ENCODE data around the gene PIP5K1B.

The PIP5K1B gene

GRCh38 chr9:68714416-68715180, 9.6 kb downstream of the PIP5K1B start:
- H3K9me3 ChIP-seq (ENCODE audit: insufficient read depth, low read length, severe bottlenecking) = no peaks in the 10 kb centered on the region
- no peaks in the 10 kb centered on the region for H3K79me2 ChIP-seq (ENCODE audit: insufficient read depth, low read length)
- H3K27me3 ChIP-seq (ENCODE audit: insufficient read depth, low read length, poor library complexity) = no peaks in the 10 kb centered on the region
- H3K36me3 ChIP-seq (ENCODE audit: insufficient read depth, low read length) = no peaks in the 10 kb centered on the region
- no peaks in the 10 kb centered on the region for H4K20me1 ChIP-seq (ENCODE audit: insufficient read depth, low read length)
- H3K4me3 ChIP-seq (ENCODE audit: low read depth in 1 of 2, low read length in 2 of 2) = no peak overlapping the region
- no peak overlapping the region for H2AFZ ChIP-seq (ENCODE audit: low read depth, low read length)
- ATAC-seq (ENCODE audit: insufficient read depth, low read depth) (no peak), DNase-seq (no peak)
- no peak for TF ChIP-seq EZH2 (IDR thresholded peaks at IDR 0.05; ENCODE audit: borderline replicate concordance, low read depth, low read length, severe bottlenecking)
- TF ChIP-seq, protein P1, sequence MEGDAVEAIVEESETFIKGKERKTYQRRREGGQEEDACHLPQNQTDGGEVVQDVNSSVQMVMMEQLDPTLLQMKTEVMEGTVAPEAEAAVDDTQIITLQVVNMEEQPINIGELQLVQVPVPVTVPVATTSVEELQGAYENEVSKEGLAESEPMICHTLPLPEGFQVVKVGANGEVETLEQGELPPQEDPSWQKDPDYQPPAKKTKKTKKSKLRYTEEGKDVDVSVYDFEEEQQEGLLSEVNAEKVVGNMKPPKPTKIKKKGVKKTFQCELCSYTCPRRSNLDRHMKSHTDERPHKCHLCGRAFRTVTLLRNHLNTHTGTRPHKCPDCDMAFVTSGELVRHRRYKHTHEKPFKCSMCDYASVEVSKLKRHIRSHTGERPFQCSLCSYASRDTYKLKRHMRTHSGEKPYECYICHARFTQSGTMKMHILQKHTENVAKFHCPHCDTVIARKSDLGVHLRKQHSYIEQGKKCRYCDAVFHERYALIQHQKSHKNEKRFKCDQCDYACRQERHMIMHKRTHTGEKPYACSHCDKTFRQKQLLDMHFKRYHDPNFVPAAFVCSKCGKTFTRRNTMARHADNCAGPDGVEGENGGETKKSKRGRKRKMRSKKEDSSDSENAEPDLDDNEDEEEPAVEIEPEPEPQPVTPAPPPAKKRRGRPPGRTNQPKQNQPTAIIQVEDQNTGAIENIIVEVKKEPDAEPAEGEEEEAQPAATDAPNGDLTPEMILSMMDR (IDR thresholded peaks at IDR 0.05; ENCODE audit: borderline replicate concordance, extremely low read depth, low read length, poor library complexity, severe bottlenecking) = no peak
- no peak overlapping the region for H3K27ac ChIP-seq (ENCODE audit: low read length)
- H3K9ac ChIP-seq (ENCODE audit: low read depth, low read length) = no peak overlapping the region
- H3K4me2 ChIP-seq (ENCODE audit: insufficient read depth, low read length) = no peak overlapping the region
- no peaks in the 10 kb centered on the region for H3K4me1 ChIP-seq (ENCODE audit: insufficient read depth, low read length)

DNA sequence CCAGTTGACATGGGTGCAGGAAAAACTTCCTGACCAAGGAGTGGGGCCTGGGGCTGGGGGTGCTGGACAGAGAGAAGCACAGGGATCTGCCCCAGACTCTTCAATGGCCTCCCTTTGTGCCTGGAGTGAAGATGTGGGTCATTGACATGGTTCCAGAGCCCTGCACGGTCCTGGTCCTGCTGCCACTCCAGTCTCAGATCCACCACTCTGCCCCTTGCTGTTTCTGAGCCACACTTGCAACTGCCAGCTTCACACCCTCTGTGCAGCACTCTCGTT, 10.1 kb downstream of the PIP5K1B start:
- Histone ChIP-seq H3K27ac (ENCODE audit: low read length) (no peak overlapping the region), H3K79me2 (ENCODE audit: insufficient read depth, low read length) (no peaks in the 10 kb centered on the region), H3K27me3 (ENCODE audit: insufficient read depth, low read length, poor library complexity) (no peaks in the 10 kb centered on the region), H3K4me2 (ENCODE audit: insufficient read depth, low read length) (no peak overlapping the region), H3K4me1 (ENCODE audit: insufficient read depth, low read length) (no peaks in the 10 kb centered on the region), H3K4me3 (ENCODE audit: low read depth in 1 of 2, low read length in 2 of 2) (no peak overlapping the region), H2AFZ (ENCODE audit: low read depth, low read length) (no peak overlapping the region), H4K20me1 (ENCODE audit: insufficient read depth, low read length) (no peaks in the 10 kb centered on the region), H3K9me3 (ENCODE audit: insufficient read depth, low read length, severe bottlenecking) (no peaks in the 10 kb centered on the region), H3K9ac (ENCODE audit: low read depth, low read length) (no peak overlapping the region), H3K36me3 (ENCODE audit: insufficient read depth, low read length) (no peaks in the 10 kb centered on the region)
- DNase-seq = no peak
- ATAC-seq (ENCODE audit: insufficient read depth, low read depth) = no peak
- TF ChIP-seq EZH2 (IDR thresholded peaks at IDR 0.05; ENCODE audit: borderline replicate concordance, low read depth, low read length, severe bottlenecking) = no peak
- TF ChIP-seq, protein P1 (IDR thresholded peaks at IDR 0.05; ENCODE audit: borderline replicate concordance, extremely low read depth, low read length, poor library complexity, severe bottlenecking) = no peak

- no peak overlapping the region for H3K27ac ChIP-seq (ENCODE audit: low read length)
- no peaks in the 10 kb centered on the region for H3K27me3 ChIP-seq (ENCODE audit: insufficient read depth, low read length, poor library complexity)
- H3K4me1 ChIP-seq (ENCODE audit: insufficient read depth, low read length) = no peaks in the 10 kb centered on the region
- ATAC-seq (ENCODE audit: insufficient read depth, low read depth) (no peak), DNase-seq (no peak)
- H3K36me3 ChIP-seq (ENCODE audit: insufficient read depth, low read length) = no peaks in the 10 kb centered on the region
- H3K4me3 ChIP-seq (ENCODE audit: low read depth in 1 of 2, low read length in 2 of 2) = no peak overlapping the region
- TF ChIP-seq, protein P1 (IDR thresholded peaks at IDR 0.05; ENCODE audit: borderline replicate concordance, extremely low read depth, low read length, poor library complexity, severe bottlenecking) = no peak
- no peak for TF ChIP-seq EZH2 (IDR thresholded peaks at IDR 0.05; ENCODE audit: borderline replicate concordance, low read depth, low read length, severe bottlenecking)
- no peak overlapping the region for H3K9ac ChIP-seq (ENCODE audit: low read depth, low read length)
- no peaks in the 10 kb centered on the region for H4K20me1 ChIP-seq (ENCODE audit: insufficient read depth, low read length)
- H2AFZ ChIP-seq (ENCODE audit: low read depth, low read length) = no peak overlapping the region
- H3K79me2 ChIP-seq (ENCODE audit: insufficient read depth, low read length) = no peaks in the 10 kb centered on the region
- H3K9me3 ChIP-seq (ENCODE audit: insufficient read depth, low read length, severe bottlenecking) = no peaks in the 10 kb centered on the region
- no peak overlapping the region for H3K4me2 ChIP-seq (ENCODE audit: insufficient read depth, low read length)
These were observed 12.8 kb downstream of the PIP5K1B start for GRCh38 chr9:68717552-68718443.
